K562 (cell line): ENCODE results near the gene CPNE9.

Source experiments
- CBX8 ChIP-seq: fragments of 200-600 bp; sonication (generic); IDR thresholded peaks from 2 replicates; pipeline ENCODE4 v1.6.1; 2012; ENCODE audit warnings: borderline replicate concordance, mixed run types, low read depth, mild to moderate bottlenecking, moderate library complexity, mixed read lengths, low read length, control low read depth, inconsistent platforms; ENCODE audit not compliant: poor library complexity, severe bottlenecking; ENCODE audit errors: extremely low read depth
- CREB1 ChIP-seq, 2 experiments: sonication (generic) in 1 of 2; formaldehyde crosslinking in 1 of 2; IDR thresholded peaks; 2 replicates each; pipeline versions ENCODE4 v1.6.1 to v1.8.0; 2012 to 2022; ENCODE audit warnings: inconsistent platforms in 1 of 2, mild to moderate bottlenecking in 1 of 2, missing genetic modification reagents in 1 of 2, moderate library complexity in 1 of 2
- HDAC6 ChIP-seq: IDR thresholded peaks from 2 replicates; pipeline ENCODE4 v1.6.1; 2012; ENCODE audit warnings: low read depth, mild to moderate bottlenecking, control low read depth, inconsistent platforms, low read length, moderate library complexity
- SAFB2 ChIP-seq: fragments of 200-400 bp; formaldehyde crosslinking; IDR thresholded peaks from 2 replicates; pipeline ENCODE4 v1.6.1; 2018; ENCODE audit warnings: borderline replicate concordance, low read length, low read depth, moderate library complexity; ENCODE audit not compliant: severe bottlenecking
- SP2 ChIP-seq: IDR thresholded peaks from 2 replicates; pipeline ENCODE4 v1.6.1; 2011; ENCODE audit warnings: mild to moderate bottlenecking, low read depth, low read length, moderate library complexity; ENCODE audit not compliant: poor library complexity, severe bottlenecking; ENCODE audit errors: extremely low read depth
- TEAD4 ChIP-seq, 2 experiments: sonication (generic) in 1 of 2; formaldehyde crosslinking in 1 of 2; IDR thresholded peaks; 2 replicates each; pipeline versions ENCODE4 v1.6.1 to v1.8.0; 2012 to 2022; ENCODE audit warnings: borderline replicate concordance in 1 of 2, inconsistent platforms in 1 of 2, low read length in 1 of 2, mild to moderate bottlenecking in 1 of 2, missing genetic modification reagents in 1 of 2
- TRIM24 ChIP-seq, 2 experiments: fragments of 450-650 bp; IDR thresholded peaks; 2 replicates each; pipeline ENCODE4 v1.6.1; 2016
- ZNF79 ChIP-seq: fragments of 250-450 bp; sonication (Bioruptor Pico); IDR thresholded peaks from 2 replicates; pipeline ENCODE4 v1.4.0; 2020; ENCODE audit warnings: low read depth, mild to moderate bottlenecking, moderate library complexity
- TF ChIP-seq, protein P1 (sequence below), 3 experiments: IDR thresholded peaks in 2 of 3; conservative IDR thresholded peaks in 1 of 3; 2 replicates each; pipeline ENCODE4 v1.5.1; 2011 to 2012; ENCODE audit warnings: low read length in 3 of 3, mild to moderate bottlenecking in 3 of 3, control low read depth in 2 of 3, improper control_type of control experiment in 1 of 3, inconsistent platforms in 1 of 3, low read depth in 1 of 3, mixed read lengths in 1 of 3, moderate library complexity in 1 of 3; ENCODE audit not compliant: insufficient read depth in 2 of 3

DNA sequence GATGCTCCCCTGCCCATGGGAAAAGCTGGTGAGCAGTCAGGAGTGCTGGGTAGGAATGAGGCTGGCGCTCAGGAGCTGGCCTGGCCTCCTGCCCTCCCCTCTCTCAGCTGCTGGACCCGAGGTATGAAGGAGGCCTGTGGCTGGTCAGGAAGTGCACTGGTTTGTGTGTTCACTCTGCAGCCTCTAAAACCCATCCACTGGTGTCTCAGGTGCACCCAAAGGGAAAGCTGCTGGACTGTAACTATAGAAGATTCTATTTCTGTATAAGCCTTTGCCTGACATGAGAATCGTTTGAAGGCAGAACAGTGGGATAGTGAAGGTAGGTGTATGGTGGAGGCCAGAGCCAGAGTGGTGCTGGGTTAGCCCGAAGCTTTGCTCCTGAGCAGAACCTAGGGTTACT, 5.7 kb upstream of the CPNE9 start:
- TF ChIP-seq HDAC6 = no peak
- no peak for TF ChIP-seq ZNF79 (CRISPR knock-in tag)
- TF ChIP-seq SP2 = no peak
- TF ChIP-seq, protein P1, sequence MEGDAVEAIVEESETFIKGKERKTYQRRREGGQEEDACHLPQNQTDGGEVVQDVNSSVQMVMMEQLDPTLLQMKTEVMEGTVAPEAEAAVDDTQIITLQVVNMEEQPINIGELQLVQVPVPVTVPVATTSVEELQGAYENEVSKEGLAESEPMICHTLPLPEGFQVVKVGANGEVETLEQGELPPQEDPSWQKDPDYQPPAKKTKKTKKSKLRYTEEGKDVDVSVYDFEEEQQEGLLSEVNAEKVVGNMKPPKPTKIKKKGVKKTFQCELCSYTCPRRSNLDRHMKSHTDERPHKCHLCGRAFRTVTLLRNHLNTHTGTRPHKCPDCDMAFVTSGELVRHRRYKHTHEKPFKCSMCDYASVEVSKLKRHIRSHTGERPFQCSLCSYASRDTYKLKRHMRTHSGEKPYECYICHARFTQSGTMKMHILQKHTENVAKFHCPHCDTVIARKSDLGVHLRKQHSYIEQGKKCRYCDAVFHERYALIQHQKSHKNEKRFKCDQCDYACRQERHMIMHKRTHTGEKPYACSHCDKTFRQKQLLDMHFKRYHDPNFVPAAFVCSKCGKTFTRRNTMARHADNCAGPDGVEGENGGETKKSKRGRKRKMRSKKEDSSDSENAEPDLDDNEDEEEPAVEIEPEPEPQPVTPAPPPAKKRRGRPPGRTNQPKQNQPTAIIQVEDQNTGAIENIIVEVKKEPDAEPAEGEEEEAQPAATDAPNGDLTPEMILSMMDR (IDR thresholded peaks at IDR 0.05 in 2 of 3, conservative IDR thresholded peaks at IDR 0.05 in 1 of 3; ENCODE audit: insufficient read depth in 2 of 3, low read depth in 1 of 3, low read length in 3 of 3) = no peak
- no peak for TF ChIP-seq TEAD4 (IDR thresholded peaks at IDR 0.05; ENCODE audit: low read length)
- TF ChIP-seq TEAD4 (CRISPR knock-in tag; IDR thresholded peaks at IDR 0.05; ENCODE audit: borderline replicate concordance) = no peak
- no peak for TF ChIP-seq TRIM24 (IDR thresholded peaks at IDR 0.05)
- TF ChIP-seq CBX8 = no peak
- no peak for TF ChIP-seq CREB1 (IDR thresholded peaks at IDR 0.05)
- TF ChIP-seq CREB1 (CRISPR knock-in tag; IDR thresholded peaks at IDR 0.05) = no peak
- no peak for TF ChIP-seq SAFB2
